Upper lobe of left lung (tissue), 4 donors: ENCODE results near the gene PHYKPL.

Source experiments
- POLR2A ChIP-seq, 4 donors: fragments of 450-650 bp; IDR thresholded peaks; one replicate each; pipeline ENCODE4 v1.5.1; 2016 to 2017; ENCODE audit warnings: antibody characterized with exemption in 4 of 4, mild to moderate bottlenecking in 2 of 4
- POLR2AphosphoS5 ChIP-seq, 2 donors: sonication (generic); formaldehyde crosslinking; IDR thresholded peaks; one replicate each; pipeline ENCODE4 v1.5.1; 2017; ENCODE audit warnings: antibody characterized with exemption in 2 of 2
- TF ChIP-seq, protein P1 (sequence below), 6 experiments: fragments of 450-650 bp in 4 of 6; fragments of 200-600 bp in 2 of 6; sonication (generic) in 2 of 6; IDR thresholded peaks; one replicate each; pipeline ENCODE4 v1.5.1; 2016 to 2019; ENCODE audit warnings: antibody characterized with exemption in 6 of 6

DNA sequence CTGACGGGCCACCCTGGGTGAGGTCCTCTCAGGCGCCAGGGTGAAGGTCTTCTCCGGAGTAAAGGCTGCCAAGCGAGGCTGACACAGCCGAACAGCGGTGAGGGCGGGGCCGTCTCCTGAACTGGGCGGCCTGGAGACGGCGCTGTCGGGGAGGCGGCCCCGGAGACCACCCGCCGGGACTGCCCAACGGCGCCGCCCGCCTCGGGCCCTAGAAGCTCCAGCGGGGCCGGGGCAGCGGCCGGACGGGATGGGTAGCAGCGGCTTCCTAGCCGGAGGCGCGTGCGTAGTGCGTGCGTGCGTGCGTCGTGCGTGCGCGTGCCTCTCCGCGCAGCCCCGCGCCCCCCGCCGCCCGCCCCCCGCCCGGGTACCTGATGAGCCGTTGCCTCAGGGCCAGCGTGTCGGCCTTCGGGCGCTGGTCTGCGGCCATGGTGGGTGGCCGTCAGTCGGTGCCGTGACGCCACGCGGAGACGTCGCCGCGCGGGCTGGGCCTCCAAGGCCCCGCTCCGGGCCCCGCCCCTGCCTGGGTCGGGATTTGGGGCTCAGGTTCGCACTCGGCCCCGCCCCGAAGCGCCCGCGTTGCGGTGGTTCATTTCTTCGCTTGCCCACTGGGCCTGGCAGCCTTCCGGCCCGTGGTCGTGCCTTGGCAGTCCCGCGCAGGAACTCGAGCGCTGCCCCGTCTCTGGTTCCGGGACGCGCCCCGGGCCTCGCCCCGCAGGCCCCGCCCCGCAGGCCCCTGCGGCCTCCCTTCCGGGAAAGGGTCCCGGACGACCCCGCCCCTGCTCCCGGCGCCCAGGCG is at the start of gene PHYKPL:
- TF ChIP-seq, protein P1, sequence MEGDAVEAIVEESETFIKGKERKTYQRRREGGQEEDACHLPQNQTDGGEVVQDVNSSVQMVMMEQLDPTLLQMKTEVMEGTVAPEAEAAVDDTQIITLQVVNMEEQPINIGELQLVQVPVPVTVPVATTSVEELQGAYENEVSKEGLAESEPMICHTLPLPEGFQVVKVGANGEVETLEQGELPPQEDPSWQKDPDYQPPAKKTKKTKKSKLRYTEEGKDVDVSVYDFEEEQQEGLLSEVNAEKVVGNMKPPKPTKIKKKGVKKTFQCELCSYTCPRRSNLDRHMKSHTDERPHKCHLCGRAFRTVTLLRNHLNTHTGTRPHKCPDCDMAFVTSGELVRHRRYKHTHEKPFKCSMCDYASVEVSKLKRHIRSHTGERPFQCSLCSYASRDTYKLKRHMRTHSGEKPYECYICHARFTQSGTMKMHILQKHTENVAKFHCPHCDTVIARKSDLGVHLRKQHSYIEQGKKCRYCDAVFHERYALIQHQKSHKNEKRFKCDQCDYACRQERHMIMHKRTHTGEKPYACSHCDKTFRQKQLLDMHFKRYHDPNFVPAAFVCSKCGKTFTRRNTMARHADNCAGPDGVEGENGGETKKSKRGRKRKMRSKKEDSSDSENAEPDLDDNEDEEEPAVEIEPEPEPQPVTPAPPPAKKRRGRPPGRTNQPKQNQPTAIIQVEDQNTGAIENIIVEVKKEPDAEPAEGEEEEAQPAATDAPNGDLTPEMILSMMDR (IDR thresholded peaks at IDR 0.05) = peak in 1 of 6 experiments; percentile 7
- TF ChIP-seq POLR2A (IDR thresholded peaks at IDR 0.05) (peak in 2 of 4 donors; percentile 66 to 69), POLR2AphosphoS5 (IDR thresholded peaks at IDR 0.05) (peak; percentile 34 to 66)
